DND-41 (cell line): Measurements from ENCODE around the gene GPR132.

Experiments used
- ATAC-seq: fragments of 200-7000 bp; cut with Tn5 transposase; 3 replicates; pipeline ENCODE4 v1.9.1; 2021; ENCODE audit warnings: low read depth; ENCODE audit not compliant: insufficient read depth
- DNase-seq: peaks from one replicate; pipeline ENCODE4 v3.0.0-alpha.2; 2020
- H2AFZ ChIP-seq: 2 replicates; pipeline ENCODE4 v1.6.0; 2012; ENCODE audit warnings: low read depth, low read length
- H3K27ac ChIP-seq: 2 replicates; pipeline ENCODE4 v1.5.1; 2012; ENCODE audit warnings: low read length, inconsistent platforms
- H3K27me3 ChIP-seq: fragments of 200-600 bp; sonication (generic); 2 replicates; pipeline ENCODE4 v1.6.0; 2012; ENCODE audit warnings: low read length, mild to moderate bottlenecking, inconsistent platforms; ENCODE audit not compliant: insufficient read depth, poor library complexity
- H3K36me3 ChIP-seq: 2 replicates; pipeline ENCODE4 v1.5.1; 2012; ENCODE audit warnings: low read length, inconsistent platforms; ENCODE audit not compliant: insufficient read depth
- H3K4me1 ChIP-seq: 2 replicates; pipeline ENCODE4 v1.5.1; 2012; ENCODE audit warnings: mild to moderate bottlenecking, low read length; ENCODE audit not compliant: insufficient read depth
- H3K4me2 ChIP-seq: 2 replicates; pipeline ENCODE4 v1.6.0; 2012; ENCODE audit warnings: mild to moderate bottlenecking, moderate library complexity, low read length, inconsistent platforms; ENCODE audit not compliant: insufficient read depth
- H3K4me3 ChIP-seq, 2 experiments: fragments of 200-600 bp in 1 of 2; shearing (Covaris generic) in 1 of 2; 2 replicates each; pipeline ENCODE4 v1.5.1; 2012 to 2016; ENCODE audit warnings: inconsistent platforms in 2 of 2, low read length in 2 of 2, mild to moderate bottlenecking in 2 of 2, low read depth in 1 of 2, moderate library complexity in 1 of 2
- H3K79me2 ChIP-seq: 2 replicates; pipeline ENCODE4 v1.6.0; 2012; ENCODE audit warnings: low read length, inconsistent platforms; ENCODE audit not compliant: insufficient read depth
- H3K9ac ChIP-seq: 2 replicates; pipeline ENCODE4 v1.6.0; 2012; ENCODE audit warnings: low read depth, mild to moderate bottlenecking, inconsistent platforms, low read length, moderate library complexity
- H3K9me3 ChIP-seq: 2 replicates; pipeline ENCODE4 v1.5.1; 2012; ENCODE audit warnings: low read length, moderate library complexity, mild to moderate bottlenecking, inconsistent platforms; ENCODE audit not compliant: insufficient read depth, severe bottlenecking
- H4K20me1 ChIP-seq: 2 replicates; pipeline ENCODE4 v1.6.0; 2012; ENCODE audit warnings: low read length; ENCODE audit not compliant: insufficient read depth
- CTCF ChIP-seq: IDR thresholded peaks from 2 replicates; pipeline ENCODE4 v1.5.1; 2012; ENCODE audit warnings: borderline replicate concordance, low read length, moderate library complexity, mild to moderate bottlenecking; ENCODE audit not compliant: poor library complexity, severe bottlenecking; ENCODE audit errors: extremely low read depth
- EZH2 ChIP-seq: IDR thresholded peaks from 3 replicates; pipeline ENCODE4 v1.6.1; 2012; ENCODE audit warnings: borderline replicate concordance, low read depth, mild to moderate bottlenecking, moderate library complexity, low read length, inconsistent platforms; ENCODE audit not compliant: severe bottlenecking

GPR132 gene

DNA sequence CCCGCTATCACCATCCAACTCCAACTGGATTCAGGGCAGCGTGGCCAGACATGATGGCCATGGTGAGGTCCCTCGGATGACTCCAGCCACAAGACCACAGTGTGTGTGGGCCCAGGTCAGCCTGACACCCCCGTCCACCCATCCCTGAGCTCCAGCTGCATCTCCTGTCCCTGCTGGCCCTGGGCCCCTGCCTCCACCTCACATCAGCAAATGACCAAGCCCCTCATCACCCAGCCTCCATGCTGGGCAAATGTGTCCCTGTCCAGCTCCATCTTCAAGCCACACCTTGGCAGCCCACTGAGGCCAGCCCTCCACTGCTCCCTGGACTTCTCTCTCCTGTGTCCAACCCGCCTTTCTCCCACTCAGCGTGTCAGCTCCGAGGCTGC lies 3.2 kb downstream of the GPR132 start:
- Histone ChIP-seq H3K79me2 (no peaks in the 10 kb centered on the region), H3K9me3 (no peaks in the 10 kb centered on the region), H4K20me1 (no peaks in the 10 kb centered on the region), H2AFZ (no peak overlapping the region), H3K36me3 (no peaks in the 10 kb centered on the region), H3K9ac (no peak overlapping the region), H3K27ac (no peak overlapping the region), H3K27me3 (no peaks in the 10 kb centered on the region), H3K4me1 (0 out of 2 replicates have a peak, but pooled peaks cover 4% of the 10 kb centered on the region), H3K4me2 (no peak overlapping the region), H3K4me3 (no peak overlapping the region)
- ATAC-seq (no peak), DNase-seq (no peak)
- TF ChIP-seq CTCF (no peak), EZH2 (no peak)

DNA sequence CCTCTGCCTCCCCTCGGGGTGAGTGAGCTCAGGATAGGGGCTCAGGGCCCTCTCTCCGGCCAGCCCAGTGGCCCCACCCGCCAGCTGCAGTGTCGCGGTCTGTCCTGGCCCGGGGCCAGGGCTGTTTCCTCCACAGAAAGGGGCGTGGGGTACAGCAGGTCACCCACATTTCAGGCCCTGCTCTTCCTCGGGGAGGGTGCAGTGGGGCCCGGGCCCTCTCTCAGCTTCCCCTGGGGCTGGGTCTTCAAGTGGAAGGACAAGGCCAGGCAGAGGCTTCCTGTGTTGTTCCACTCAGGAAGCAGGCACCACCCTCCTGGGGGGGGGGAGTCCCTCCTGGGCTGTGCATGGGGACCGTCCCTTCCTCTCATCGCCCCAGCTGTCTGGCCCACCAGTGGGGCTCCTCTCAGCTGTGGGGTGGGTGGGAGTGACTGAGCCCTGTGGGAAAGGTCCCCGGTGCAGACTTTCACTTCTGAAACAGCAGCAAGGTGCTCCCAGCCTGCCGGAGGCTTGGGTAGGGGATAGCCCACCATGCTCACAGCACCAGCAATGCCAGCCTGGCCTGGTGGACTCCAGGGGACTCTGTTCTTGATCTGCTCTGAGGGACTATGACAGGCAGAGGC lies 3.7 kb downstream of the GPR132 start:
- Histone ChIP-seq H3K36me3 (no peaks in the 10 kb centered on the region), H3K79me2 (no peaks in the 10 kb centered on the region), H3K4me1 (0 out of 2 replicates have a peak, but pooled peaks cover 4% of the 10 kb centered on the region), H3K9me3 (no peaks in the 10 kb centered on the region), H4K20me1 (no peaks in the 10 kb centered on the region), H3K27me3 (no peaks in the 10 kb centered on the region), H3K27ac (no peak overlapping the region), H3K4me3 (no peak overlapping the region), H2AFZ (no peak overlapping the region), H3K4me2 (no peak overlapping the region), H3K9ac (no peak overlapping the region)
- ATAC-seq: no peak
- DNase-seq: no peak
- TF ChIP-seq CTCF (no peak), EZH2 (no peak)

- Histone ChIP-seq H4K20me1 (no peaks in the 10 kb centered on the region), H3K4me3 (no peak overlapping the region), H3K4me2 (no peak overlapping the region)
Observed at GRCh38 chr14:105060751-105061427, 4.3 kb downstream of the GPR132 start.

More at GRCh38 chr14:105060751-105061427, 4.3 kb downstream of the GPR132 start:
- Histone ChIP-seq H3K27me3 (no peaks in the 10 kb centered on the region), H3K79me2 (no peaks in the 10 kb centered on the region), H2AFZ (no peak overlapping the region), H3K9me3 (no peaks in the 10 kb centered on the region), H3K9ac (no peak overlapping the region), H3K27ac (no peak overlapping the region), H3K4me1 (0 out of 2 replicates have a peak, but pooled peaks cover 4% of the 10 kb centered on the region), H3K36me3 (no peaks in the 10 kb centered on the region)
- no peak for DNase-seq
- TF ChIP-seq CTCF (no peak), EZH2 (no peak)
- no peak for ATAC-seq
